HUDEP-2 (cell line): Measurements from ENCODE around the gene APOD.
A peak's percentile ranks its signal among the peaks of the same experiment; 100 is the strongest.

Source experiments
- DNase-seq, 76 experiments: peaks; one replicate each; lab custom pipeline; 2025; ENCODE audit not compliant: unreplicated experiment in 76 of 76; lab: John Stamatoyannopoulos, UW

Gene APOD

GRCh38 chr3:195557322-195557721 lies 26.4 kb downstream of the APOD start:
- DNase-seq, result no peak

- peak in 30 of 76 experiments; percentile 3 to 38 (median 20) for DNase-seq
Measured at GRCh38 chr3:195556390-195556789, 27.4 kb downstream of the APOD start.

GRCh38 chr3:195555110-195555509 lies 28.6 kb downstream of the APOD start:
- no peak for DNase-seq

GRCh38 chr3:195554458-195554857 lies 29.3 kb downstream of the APOD start:
- no peak for DNase-seq

GRCh38 chr3:195553268-195553667 lies 30.5 kb downstream of the APOD start:
- no peak for DNase-seq

- DNase-seq, result no peak
Measured at GRCh38 chr3:195551381-195551978, 32.3 kb downstream of the APOD start.

- DNase-seq, result no peak
Measured at GRCh38 chr3:195550723-195551122, 33.0 kb downstream of the APOD start.

GRCh38 chr3:195549931-195550519 lies 33.7 kb downstream of the APOD start:
- no peak for DNase-seq

- DNase-seq, result no peak
Measured at GRCh38 chr3:195548987-195549386, 34.8 kb downstream of the APOD start.

- no peak for DNase-seq
Measured at GRCh38 chr3:195548501-195548900, 35.2 kb downstream of the APOD start.

GRCh38 chr3:195548006-195548405 lies 35.7 kb downstream of the APOD start:
- no peak for DNase-seq

GRCh38 chr3:195546130-195546560 lies 37.6 kb downstream of the APOD start:
- no peak for DNase-seq

GRCh38 chr3:195544634-195545033 lies 39.1 kb downstream of the APOD start:
- no peak for DNase-seq

GRCh38 chr3:195544230-195544536 lies 39.6 kb downstream of the APOD start:
- no peak for DNase-seq

GRCh38 chr3:195543500-195544229 lies 40.1 kb downstream of the APOD start:
- peak in 1 of 76 experiments; percentile 63 for DNase-seq

GRCh38 chr3:195542698-195543499 lies 40.8 kb downstream of the APOD start, which contains the start of gene PPP1R2:
TSS of gene PPP1R2 (minus strand) at chr3:195543325. CDS start at chr3:195543025, 300 bp downstream.
- DNase-seq, result peak in 73 of 76 experiments; percentile 27 to 92 (median 82)

- peak in 5 of 76 experiments; percentile 2 to 16 (median 5) for DNase-seq
Measured at GRCh38 chr3:195542316-195542697, 41.4 kb downstream of the APOD start.

GRCh38 chr3:195540511-195540910 lies 43.2 kb downstream of the APOD start:
- DNase-seq, result no peak

GRCh38 chr3:195540027-195540426 lies 43.7 kb downstream of the APOD start:
- no peak for DNase-seq

- DNase-seq, result no peak
Measured at GRCh38 chr3:195539479-195539878, 44.3 kb downstream of the APOD start.

- DNase-seq, result no peak
Measured at GRCh38 chr3:195537995-195538394, 45.7 kb downstream of the APOD start.
